ENCODE results near the gene MTURN. TPM values are rescaled to one million over a fixed set of nuclear protein-coding genes. Genes with fewer than 3 reads are reported as not detected.
A peak's percentile ranks its signal among the peaks of the same experiment; 100 is the strongest.

MTURN gene
- total RNA-seq, 1 donor from 2014 or later, result 18.0 TPM

- Histone ChIP-seq H3K36me3 (no peaks in the 10 kb centered on the region), H3F3A (ENCODE audit: low read depth) (peaks cover 26% of the 10 kb centered on the region), H2AFZ (replicated peaks) (no peak overlapping the region), H4K20me1 (ENCODE audit: low read depth) (peaks cover 13% of the 10 kb centered on the region), H3K79me2 (ENCODE audit: low read depth) (no peaks in the 10 kb centered on the region), H3K9me3 (ENCODE audit: low read depth) (no peaks in the 10 kb centered on the region), H3K4me2 (no peak overlapping the region), H3K27ac (no peak overlapping the region), H3K4me1 (peaks cover 34% of the 10 kb centered on the region), H3K27me3 (no peaks in the 10 kb centered on the region), H3K9ac (no peak overlapping the region), H3K4me3 (no peak overlapping the region)
- peaks cover 1% of the 10 kb centered on the region for H3K36me3 Mint-ChIP-seq
- H3K4me3 Mint-ChIP-seq, result no peak overlapping the region
- TF ChIP-seq, protein P1, sequence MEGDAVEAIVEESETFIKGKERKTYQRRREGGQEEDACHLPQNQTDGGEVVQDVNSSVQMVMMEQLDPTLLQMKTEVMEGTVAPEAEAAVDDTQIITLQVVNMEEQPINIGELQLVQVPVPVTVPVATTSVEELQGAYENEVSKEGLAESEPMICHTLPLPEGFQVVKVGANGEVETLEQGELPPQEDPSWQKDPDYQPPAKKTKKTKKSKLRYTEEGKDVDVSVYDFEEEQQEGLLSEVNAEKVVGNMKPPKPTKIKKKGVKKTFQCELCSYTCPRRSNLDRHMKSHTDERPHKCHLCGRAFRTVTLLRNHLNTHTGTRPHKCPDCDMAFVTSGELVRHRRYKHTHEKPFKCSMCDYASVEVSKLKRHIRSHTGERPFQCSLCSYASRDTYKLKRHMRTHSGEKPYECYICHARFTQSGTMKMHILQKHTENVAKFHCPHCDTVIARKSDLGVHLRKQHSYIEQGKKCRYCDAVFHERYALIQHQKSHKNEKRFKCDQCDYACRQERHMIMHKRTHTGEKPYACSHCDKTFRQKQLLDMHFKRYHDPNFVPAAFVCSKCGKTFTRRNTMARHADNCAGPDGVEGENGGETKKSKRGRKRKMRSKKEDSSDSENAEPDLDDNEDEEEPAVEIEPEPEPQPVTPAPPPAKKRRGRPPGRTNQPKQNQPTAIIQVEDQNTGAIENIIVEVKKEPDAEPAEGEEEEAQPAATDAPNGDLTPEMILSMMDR (IDR thresholded peaks at IDR 0.05), result no peak
- no peak for TF ChIP-seq EZH2 (IDR thresholded peaks at IDR 0.05)
- no peak for TF ChIP-seq EZH2phosphoT487 (IDR thresholded peaks at IDR 0.05)
- H3K4me1 Mint-ChIP-seq, result peaks cover 73% of the 10 kb centered on the region
- peaks cover 5% of the 10 kb centered on the region for H3K27me3 Mint-ChIP-seq (ENCODE audit: insufficient read depth, low read depth)
- H3K9me3 Mint-ChIP-seq, result no peaks in the 10 kb centered on the region
- peak overlapping the region; percentile 1 for H3K27ac Mint-ChIP-seq
- no peak for DNase-seq (ENCODE audit: low spot score)
Measured at GRCh38 chr7:30160329-30160728, 25.5 kb downstream of the MTURN start.

- H3K9ac ChIP-seq, result no peak overlapping the region
- no peak for DNase-seq (ENCODE audit: low spot score)
- no peaks in the 10 kb centered on the region for H3K9me3 ChIP-seq (ENCODE audit: low read depth)
- peak overlapping the region; percentile 67 for H3K4me2 ChIP-seq
- no peaks in the 10 kb centered on the region for H3K79me2 ChIP-seq (ENCODE audit: low read depth)
- TF ChIP-seq, protein P1 (IDR thresholded peaks at IDR 0.05), result no peak
- TF ChIP-seq EZH2phosphoT487 (IDR thresholded peaks at IDR 0.05) (no peak), EZH2 (IDR thresholded peaks at IDR 0.05) (no peak)
- H3K4me3 Mint-ChIP-seq, result no peak overlapping the region
- H3K27me3 ChIP-seq, result no peaks in the 10 kb centered on the region
- no peaks in the 10 kb centered on the region for H3K36me3 ChIP-seq
- no peak overlapping the region for H2AFZ ChIP-seq (replicated peaks)
- H3K4me1 Mint-ChIP-seq, result peaks cover 85% of the 10 kb centered on the region
- peaks cover 13% of the 10 kb centered on the region for H4K20me1 ChIP-seq (ENCODE audit: low read depth)
- H3K27ac Mint-ChIP-seq, result peak overlapping the region; percentile 84
- peak overlapping the region; percentile 8 for H3K4me3 ChIP-seq
- no peaks in the 10 kb centered on the region for H3K9me3 Mint-ChIP-seq
- H3K4me1 ChIP-seq, result peaks cover 34% of the 10 kb centered on the region
- H3F3A ChIP-seq (ENCODE audit: low read depth), result peaks cover 26% of the 10 kb centered on the region
- peaks cover 6% of the 10 kb centered on the region for H3K27me3 Mint-ChIP-seq (ENCODE audit: insufficient read depth, low read depth)
- peaks cover 1% of the 10 kb centered on the region for H3K36me3 Mint-ChIP-seq
- H3K27ac ChIP-seq, result no peak overlapping the region
Measured at GRCh38 chr7:30162133-30162532, 27.3 kb downstream of the MTURN start.

DNA sequence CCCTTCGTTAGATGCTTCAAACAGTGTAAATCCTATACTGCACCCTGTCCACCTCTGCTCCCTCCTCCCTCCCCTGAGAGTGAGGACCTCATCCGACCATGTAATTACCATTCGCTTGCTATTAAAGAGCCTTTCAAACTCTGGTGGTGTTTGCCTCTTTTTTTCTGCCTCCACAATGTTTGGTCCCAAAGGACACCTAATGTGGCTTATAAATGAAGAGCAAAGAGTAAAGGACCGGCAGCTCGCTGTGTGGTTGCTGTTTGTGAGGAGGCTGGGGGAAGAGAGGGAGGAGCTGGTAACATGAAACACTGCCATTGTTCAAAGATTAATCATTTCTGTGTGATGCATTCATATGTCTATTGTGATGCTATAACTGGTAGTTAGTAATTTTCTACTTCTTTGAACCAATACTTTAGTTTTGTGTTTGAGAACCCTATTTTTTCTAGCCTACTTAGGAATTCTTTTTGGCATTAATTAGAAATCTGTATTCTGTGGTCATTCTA is 27.9 kb downstream of the MTURN start:
- H3F3A ChIP-seq (ENCODE audit: low read depth), result peaks cover 26% of the 10 kb centered on the region
- no peak overlapping the region for H3K9ac ChIP-seq
- Mint-ChIP-seq H3K4me3 (peak overlapping the region; percentile 68), H3K36me3 (peaks cover 2% of the 10 kb centered on the region), H3K9me3 (no peaks in the 10 kb centered on the region), H3K4me1 (peaks cover 83% of the 10 kb centered on the region), H3K27ac (peak overlapping the region; percentile 84), H3K27me3 (ENCODE audit: insufficient read depth, low read depth) (peaks cover 6% of the 10 kb centered on the region)
- H3K27ac ChIP-seq, result no peak overlapping the region
- H3K36me3 ChIP-seq, result no peaks in the 10 kb centered on the region
- no peaks in the 10 kb centered on the region for H3K27me3 ChIP-seq
- H3K4me2 ChIP-seq, result peak overlapping the region; percentile 67
- no peaks in the 10 kb centered on the region for H3K9me3 ChIP-seq (ENCODE audit: low read depth)
- H4K20me1 ChIP-seq (ENCODE audit: low read depth), result peaks cover 13% of the 10 kb centered on the region
- no peak overlapping the region for H2AFZ ChIP-seq (replicated peaks)
- peaks cover 34% of the 10 kb centered on the region for H3K4me1 ChIP-seq
- no peaks in the 10 kb centered on the region for H3K79me2 ChIP-seq (ENCODE audit: low read depth)
- TF ChIP-seq, protein P1 (IDR thresholded peaks at IDR 0.05), result no peak
- no peak for TF ChIP-seq EZH2 (IDR thresholded peaks at IDR 0.05)
- H3K4me3 ChIP-seq, result peak overlapping the region; percentile 8
- peak; percentile 61 for DNase-seq (ENCODE audit: low spot score)

Measured in neural progenitor cell (in vitro differentiated cells).